SH-SY5Y (cell line): ENCODE data around the gene DOC2B.

Source experiments
- GATA2 ChIP-seq: IDR thresholded peaks from 2 replicates; pipeline ENCODE4 v1.6.1; 2011; ENCODE audit warnings: mild to moderate bottlenecking, low read depth, low read length
- GATA3 ChIP-seq: IDR thresholded peaks from 2 replicates; pipeline ENCODE4 v1.6.1; 2011; ENCODE audit warnings: low read depth, mild to moderate bottlenecking, low read length, moderate library complexity

DNA sequence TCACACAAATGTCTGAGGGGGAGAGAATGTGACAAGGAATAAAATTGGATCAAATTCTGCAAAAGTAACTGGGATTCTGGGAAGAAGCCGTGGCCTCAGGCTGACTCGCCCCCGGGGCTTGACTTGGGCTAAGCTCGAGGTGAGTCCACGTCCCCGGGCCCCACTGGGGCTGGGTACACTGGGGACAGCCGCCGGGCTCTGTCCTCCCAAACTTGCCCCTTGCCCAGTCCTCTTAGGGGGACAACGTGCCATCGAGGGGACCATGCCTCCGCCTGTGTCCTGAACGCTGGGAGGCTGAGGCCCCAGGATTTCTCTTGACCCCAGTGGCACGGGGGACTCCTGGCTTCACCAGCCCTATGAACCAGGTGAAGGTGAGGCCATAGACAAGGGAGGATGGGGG lies 21.1 kb downstream of the DOC2B start:
- TF ChIP-seq GATA2: no peak
- TF ChIP-seq GATA3: no peak
